Measurements from ENCODE around the gene NFS1. TPM values are rescaled to one million over a fixed set of nuclear protein-coding genes. Genes with fewer than 3 reads are reported as not detected.

The NFS1 gene
- total RNA-seq, 1 donor from 2014 or later, result 11.5 TPM

GRCh38 chr20:35737865-35738333, 38.7 kb upstream of the NFS1 start:
- no peak overlapping the region for H3K4me3 ChIP-seq (ENCODE audit: low read length in 3 of 3)
- peaks cover 25 to 52% (median 45%) of the 10 kb centered on the region in 3 donors for H3K4me1 ChIP-seq (ENCODE audit: control insufficient read depth in 3 of 3, insufficient read depth in 3 of 3, low read length in 3 of 3)
- H3K9me3 ChIP-seq (ENCODE audit: control insufficient read depth in 3 of 3, low read length in 3 of 3), result no peaks in the 10 kb centered on the region
- no peaks in the 10 kb centered on the region for H3K27me3 ChIP-seq (ENCODE audit: control insufficient read depth in 3 of 3, insufficient read depth in 3 of 3, low read length in 3 of 3)
- H3K9ac ChIP-seq (ENCODE audit: low read depth in 1 of 3, low read length in 3 of 3), result no peak overlapping the region
- H3K36me3 ChIP-seq (ENCODE audit: control insufficient read depth in 3 of 3, insufficient read depth in 3 of 3, low read length in 3 of 3), result peaks cover 31 to 56% (median 55%) of the 10 kb centered on the region in 3 donors
- H3K27ac ChIP-seq (ENCODE audit: low read depth, low read length), result no peak overlapping the region

DNA sequence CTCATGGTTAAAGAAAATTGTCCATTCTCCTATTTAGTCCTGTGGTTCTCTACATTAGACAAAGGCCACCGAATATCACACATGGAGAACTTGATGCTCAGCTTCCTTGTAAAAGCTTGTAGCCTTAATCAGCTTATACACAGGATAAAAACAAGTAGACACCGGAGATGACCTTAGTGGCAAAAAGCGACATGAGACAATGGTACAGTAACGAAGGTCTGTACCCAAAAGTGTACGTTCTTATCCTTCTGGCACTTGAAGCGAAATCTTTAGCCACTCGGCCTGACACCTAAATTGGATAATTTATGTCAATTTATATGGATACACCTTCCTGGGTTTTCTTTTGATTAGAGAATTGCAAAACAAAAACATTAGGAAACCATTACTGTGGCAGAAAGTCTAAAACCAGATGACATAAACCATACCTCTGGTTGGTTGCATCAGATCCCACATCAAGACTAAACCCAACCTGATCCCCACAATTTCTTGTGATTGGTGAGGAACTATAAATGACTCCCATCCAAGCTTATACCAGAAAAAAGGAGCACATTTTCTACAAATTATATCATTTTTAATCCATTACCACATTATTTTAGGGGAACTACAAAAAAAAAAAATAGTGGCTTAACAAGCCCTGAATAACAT, 36.8 kb upstream of the NFS1 start:
- Histone ChIP-seq H3K27ac (ENCODE audit: low read depth, low read length) (no peak overlapping the region), H3K36me3 (ENCODE audit: control insufficient read depth in 3 of 3, insufficient read depth in 3 of 3, low read length in 3 of 3) (peaks cover 44 to 72% (median 68%) of the 10 kb centered on the region in 3 donors), H3K9ac (ENCODE audit: low read depth in 1 of 3, low read length in 3 of 3) (no peak overlapping the region), H3K4me1 (ENCODE audit: control insufficient read depth in 3 of 3, insufficient read depth in 3 of 3, low read length in 3 of 3) (peaks cover 29 to 55% (median 52%) of the 10 kb centered on the region in 3 donors), H3K4me3 (ENCODE audit: low read length in 3 of 3) (peak overlapping the region in 1 of 3 donors; percentile 19), H3K27me3 (ENCODE audit: control insufficient read depth in 3 of 3, insufficient read depth in 3 of 3, low read length in 3 of 3) (no peaks in the 10 kb centered on the region), H3K9me3 (ENCODE audit: control insufficient read depth in 3 of 3, low read length in 3 of 3) (no peaks in the 10 kb centered on the region)

GRCh38 chr20:35734777-35735649, 35.9 kb upstream of the NFS1 start:
- H3K4me3 ChIP-seq (ENCODE audit: low read length in 3 of 3), result no peak overlapping the region
- no peaks in the 10 kb centered on the region for H3K9me3 ChIP-seq (ENCODE audit: control insufficient read depth in 3 of 3, low read length in 3 of 3)
- no peak overlapping the region for H3K9ac ChIP-seq (ENCODE audit: low read depth in 1 of 3, low read length in 3 of 3)
- H3K27me3 ChIP-seq (ENCODE audit: control insufficient read depth in 3 of 3, insufficient read depth in 3 of 3, low read length in 3 of 3), result no peaks in the 10 kb centered on the region
- no peak overlapping the region for H3K27ac ChIP-seq (ENCODE audit: low read depth, low read length)
- peaks cover 44 to 71% (median 69%) of the 10 kb centered on the region in 3 donors for H3K36me3 ChIP-seq (ENCODE audit: control insufficient read depth in 3 of 3, insufficient read depth in 3 of 3, low read length in 3 of 3)
- peaks cover 25 to 50% (median 47%) of the 10 kb centered on the region in 3 donors for H3K4me1 ChIP-seq (ENCODE audit: control insufficient read depth in 3 of 3, insufficient read depth in 3 of 3, low read length in 3 of 3)

- Histone ChIP-seq H3K4me3 (ENCODE audit: low read length in 3 of 3) (no peak overlapping the region), H3K36me3 (ENCODE audit: control insufficient read depth in 3 of 3, insufficient read depth in 3 of 3, low read length in 3 of 3) (peaks cover 42 to 71% (median 70%) of the 10 kb centered on the region in 3 donors), H3K9ac (ENCODE audit: low read depth in 1 of 3, low read length in 3 of 3) (no peak overlapping the region), H3K27me3 (ENCODE audit: control insufficient read depth in 3 of 3, insufficient read depth in 3 of 3, low read length in 3 of 3) (no peaks in the 10 kb centered on the region), H3K4me1 (ENCODE audit: control insufficient read depth in 3 of 3, insufficient read depth in 3 of 3, low read length in 3 of 3) (peaks cover 24 to 45% (median 41%) of the 10 kb centered on the region in 3 donors), H3K9me3 (ENCODE audit: control insufficient read depth in 3 of 3, low read length in 3 of 3) (no peaks in the 10 kb centered on the region), H3K27ac (ENCODE audit: low read depth, low read length) (no peak overlapping the region)
Measured at GRCh38 chr20:35734374-35734773, 35.2 kb upstream of the NFS1 start.

DNA sequence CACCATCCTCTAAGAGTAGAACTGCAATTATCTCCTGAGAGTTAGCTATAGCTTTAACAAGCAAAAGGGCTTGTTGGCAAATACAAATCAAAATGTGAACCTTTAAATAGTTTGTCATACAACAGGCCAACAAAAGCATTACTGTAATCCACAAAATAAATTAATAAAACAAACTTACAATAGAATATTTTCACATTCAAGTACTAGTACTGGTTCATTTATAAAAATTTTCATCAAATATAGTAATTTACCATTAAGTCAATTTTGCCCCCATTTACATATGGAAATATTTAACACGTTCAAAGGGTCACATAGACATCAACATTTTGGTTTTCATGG, 33.5 kb upstream of the NFS1 start:
- Histone ChIP-seq H3K4me1 (ENCODE audit: control insufficient read depth in 3 of 3, insufficient read depth in 3 of 3, low read length in 3 of 3) (peaks cover 16 to 35% (median 28%) of the 10 kb centered on the region in 3 donors), H3K27me3 (ENCODE audit: control insufficient read depth in 3 of 3, insufficient read depth in 3 of 3, low read length in 3 of 3) (no peaks in the 10 kb centered on the region), H3K27ac (ENCODE audit: low read depth, low read length) (no peak overlapping the region), H3K4me3 (ENCODE audit: low read length in 3 of 3) (no peak overlapping the region), H3K36me3 (ENCODE audit: control insufficient read depth in 3 of 3, insufficient read depth in 3 of 3, low read length in 3 of 3) (peaks cover 44 to 70% (median 69%) of the 10 kb centered on the region in 3 donors), H3K9me3 (ENCODE audit: control insufficient read depth in 3 of 3, low read length in 3 of 3) (no peaks in the 10 kb centered on the region), H3K9ac (ENCODE audit: low read depth in 1 of 3, low read length in 3 of 3) (no peak overlapping the region)

- no peak overlapping the region for H3K27ac ChIP-seq (ENCODE audit: low read depth, low read length)
- H3K27me3 ChIP-seq (ENCODE audit: control insufficient read depth in 3 of 3, insufficient read depth in 3 of 3, low read length in 3 of 3), result no peaks in the 10 kb centered on the region
- no peak overlapping the region for H3K4me3 ChIP-seq (ENCODE audit: low read length in 3 of 3)
- H3K36me3 ChIP-seq (ENCODE audit: control insufficient read depth in 3 of 3, insufficient read depth in 3 of 3, low read length in 3 of 3), result peaks cover 46 to 72% (median 66%) of the 10 kb centered on the region in 3 donors
- peaks cover 16 to 35% (median 28%) of the 10 kb centered on the region in 3 donors for H3K4me1 ChIP-seq (ENCODE audit: control insufficient read depth in 3 of 3, insufficient read depth in 3 of 3, low read length in 3 of 3)
- H3K9me3 ChIP-seq (ENCODE audit: control insufficient read depth in 3 of 3, low read length in 3 of 3), result no peaks in the 10 kb centered on the region
- H3K9ac ChIP-seq (ENCODE audit: low read depth in 1 of 3, low read length in 3 of 3), result no peak overlapping the region
Measured at GRCh38 chr20:35731862-35732643, 32.9 kb upstream of the NFS1 start.

DNA sequence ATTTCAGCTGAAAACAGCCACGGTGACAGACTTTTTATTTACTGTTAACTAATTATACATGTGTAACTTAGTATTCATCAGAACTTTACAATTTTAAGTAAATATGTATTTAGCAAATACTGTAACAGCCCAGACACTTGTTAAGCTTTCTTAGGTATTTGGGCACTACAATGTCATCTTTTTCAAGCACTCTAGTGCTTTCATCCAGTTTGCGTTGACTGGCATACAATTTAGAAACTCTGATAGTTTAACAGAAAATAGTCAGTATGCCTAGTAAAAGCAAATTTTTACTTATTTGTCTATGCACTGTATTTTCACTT, 32.3 kb upstream of the NFS1 start:
- Histone ChIP-seq H3K4me1 (ENCODE audit: control insufficient read depth in 3 of 3, insufficient read depth in 3 of 3, low read length in 3 of 3) (peaks cover 15 to 33% (median 27%) of the 10 kb centered on the region in 3 donors), H3K9ac (ENCODE audit: low read depth in 1 of 3, low read length in 3 of 3) (no peak overlapping the region), H3K36me3 (ENCODE audit: control insufficient read depth in 3 of 3, insufficient read depth in 3 of 3, low read length in 3 of 3) (peaks cover 49 to 74% (median 70%) of the 10 kb centered on the region in 3 donors), H3K27me3 (ENCODE audit: control insufficient read depth in 3 of 3, insufficient read depth in 3 of 3, low read length in 3 of 3) (no peaks in the 10 kb centered on the region), H3K9me3 (ENCODE audit: control insufficient read depth in 3 of 3, low read length in 3 of 3) (no peaks in the 10 kb centered on the region), H3K27ac (ENCODE audit: low read depth, low read length) (no peak overlapping the region), H3K4me3 (ENCODE audit: low read length in 3 of 3) (no peak overlapping the region)

- H3K27ac ChIP-seq (ENCODE audit: low read depth, low read length), result no peak overlapping the region
- H3K27me3 ChIP-seq (ENCODE audit: control insufficient read depth in 3 of 3, insufficient read depth in 3 of 3, low read length in 3 of 3), result no peaks in the 10 kb centered on the region
- peaks cover 55 to 76% (median 70%) of the 10 kb centered on the region in 3 donors for H3K36me3 ChIP-seq (ENCODE audit: control insufficient read depth in 3 of 3, insufficient read depth in 3 of 3, low read length in 3 of 3)
- H3K4me1 ChIP-seq (ENCODE audit: control insufficient read depth in 3 of 3, insufficient read depth in 3 of 3, low read length in 3 of 3), result peaks cover 13 to 27% (median 21%) of the 10 kb centered on the region in 3 donors
- no peak overlapping the region for H3K9ac ChIP-seq (ENCODE audit: low read depth in 1 of 3, low read length in 3 of 3)
- no peak overlapping the region for H3K4me3 ChIP-seq (ENCODE audit: low read length in 3 of 3)
- no peaks in the 10 kb centered on the region for H3K9me3 ChIP-seq (ENCODE audit: control insufficient read depth in 3 of 3, low read length in 3 of 3)
Measured at GRCh38 chr20:35730583-35731468, 31.7 kb upstream of the NFS1 start.

All from skeletal muscle tissue (tissue), 4 donors.